GM12865 (cell line): ENCODE data around the gene IL25.

Experiments
- DNase-seq: peaks from one replicate; pipeline ENCODE4 v3.0.0; 2010; ENCODE audit warnings: low read depth
- H3K4me3 ChIP-seq: 2 replicates; pipeline ENCODE4 v1.5.1; 2011; ENCODE audit warnings: mild to moderate bottlenecking, low read depth, low read length, control low read depth
- TF ChIP-seq, protein P1 (sequence below): IDR thresholded peaks from 2 replicates; pipeline ENCODE4 v1.5.1; 2011; ENCODE audit warnings: low read length, control low read depth, low read depth, inconsistent platforms; ENCODE audit not compliant: insufficient read depth; ENCODE audit errors: missing control alignments

The IL25 gene

DNA sequence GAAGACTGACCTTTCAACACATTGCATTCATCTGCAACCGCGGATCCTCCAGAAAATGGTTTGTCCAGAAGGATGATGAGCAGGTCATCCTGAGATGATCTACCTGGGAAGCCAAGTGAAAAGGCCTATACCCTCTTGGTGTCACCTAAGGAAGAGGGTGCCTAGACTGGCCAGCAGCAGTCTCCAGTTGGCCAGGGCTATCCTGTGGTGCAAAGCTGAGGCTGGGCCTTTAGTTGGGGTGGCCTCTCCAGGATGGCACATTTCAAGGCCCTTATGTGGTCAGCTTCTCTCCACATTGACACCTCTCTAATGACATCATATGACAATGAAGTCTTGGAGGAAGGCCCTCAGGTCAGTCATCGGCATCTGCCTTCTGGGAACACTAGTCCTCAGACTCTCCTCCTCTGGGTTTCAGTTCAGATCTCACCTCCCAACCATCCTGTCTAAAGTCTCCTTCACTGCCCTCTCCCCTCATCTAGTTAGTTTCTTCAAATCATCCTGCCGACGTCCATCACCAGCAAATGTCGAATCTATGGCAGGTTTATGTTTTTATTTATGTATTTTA, 16.7 kb upstream of the IL25 start:
- DNase-seq, result no peak
- no peak overlapping the region for H3K4me3 ChIP-seq

DNA sequence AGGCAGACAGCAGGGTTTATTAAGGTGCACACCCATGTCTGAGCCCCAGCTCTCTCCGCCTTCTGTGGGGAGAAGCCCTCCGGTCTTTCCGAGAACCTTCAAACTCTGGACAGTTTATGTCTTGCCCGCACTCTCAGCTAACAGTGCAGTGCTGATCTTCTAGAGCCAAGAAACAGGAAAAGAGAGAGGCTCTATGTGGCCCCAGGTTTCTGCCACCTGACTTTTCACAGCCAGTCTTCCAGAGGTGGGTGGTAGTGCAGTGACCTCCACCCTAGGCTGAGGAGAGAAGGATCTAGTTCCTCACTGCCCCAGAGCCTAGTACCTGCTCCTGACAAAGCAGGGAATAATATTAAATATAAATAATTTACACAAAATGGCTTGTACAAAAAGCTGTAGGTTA, 15.9 kb upstream of the IL25 start:
- no peak overlapping the region for H3K4me3 ChIP-seq
- TF ChIP-seq, protein P1, sequence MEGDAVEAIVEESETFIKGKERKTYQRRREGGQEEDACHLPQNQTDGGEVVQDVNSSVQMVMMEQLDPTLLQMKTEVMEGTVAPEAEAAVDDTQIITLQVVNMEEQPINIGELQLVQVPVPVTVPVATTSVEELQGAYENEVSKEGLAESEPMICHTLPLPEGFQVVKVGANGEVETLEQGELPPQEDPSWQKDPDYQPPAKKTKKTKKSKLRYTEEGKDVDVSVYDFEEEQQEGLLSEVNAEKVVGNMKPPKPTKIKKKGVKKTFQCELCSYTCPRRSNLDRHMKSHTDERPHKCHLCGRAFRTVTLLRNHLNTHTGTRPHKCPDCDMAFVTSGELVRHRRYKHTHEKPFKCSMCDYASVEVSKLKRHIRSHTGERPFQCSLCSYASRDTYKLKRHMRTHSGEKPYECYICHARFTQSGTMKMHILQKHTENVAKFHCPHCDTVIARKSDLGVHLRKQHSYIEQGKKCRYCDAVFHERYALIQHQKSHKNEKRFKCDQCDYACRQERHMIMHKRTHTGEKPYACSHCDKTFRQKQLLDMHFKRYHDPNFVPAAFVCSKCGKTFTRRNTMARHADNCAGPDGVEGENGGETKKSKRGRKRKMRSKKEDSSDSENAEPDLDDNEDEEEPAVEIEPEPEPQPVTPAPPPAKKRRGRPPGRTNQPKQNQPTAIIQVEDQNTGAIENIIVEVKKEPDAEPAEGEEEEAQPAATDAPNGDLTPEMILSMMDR, result no peak
- no peak for DNase-seq

More for the DNA sequence above, 16.7 kb upstream of the IL25 start:
- TF ChIP-seq, protein P1, result no peak

DNA sequence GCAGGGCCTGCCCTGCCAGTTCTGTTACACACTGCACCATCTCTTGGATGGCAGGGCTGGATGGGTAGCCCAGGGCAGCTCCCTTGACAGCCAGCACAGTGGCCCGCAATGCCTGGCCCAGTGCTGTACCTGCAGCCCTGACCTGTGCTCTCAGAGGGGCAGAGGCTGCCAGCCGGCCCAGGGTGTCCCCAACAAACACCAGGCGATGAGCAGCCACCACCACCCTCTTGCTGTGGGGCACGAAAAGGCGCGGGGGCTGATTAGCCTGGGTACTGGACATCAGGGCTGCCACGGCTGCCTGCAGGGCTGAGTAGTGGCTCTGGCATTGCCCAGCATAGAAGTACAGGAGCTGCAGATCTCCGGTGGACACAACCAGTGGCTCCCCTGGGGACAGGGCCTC, 15.3 kb upstream of the IL25 start:
- no peak overlapping the region for H3K4me3 ChIP-seq
- DNase-seq, result no peak
- TF ChIP-seq, protein P1, result no peak

DNA sequence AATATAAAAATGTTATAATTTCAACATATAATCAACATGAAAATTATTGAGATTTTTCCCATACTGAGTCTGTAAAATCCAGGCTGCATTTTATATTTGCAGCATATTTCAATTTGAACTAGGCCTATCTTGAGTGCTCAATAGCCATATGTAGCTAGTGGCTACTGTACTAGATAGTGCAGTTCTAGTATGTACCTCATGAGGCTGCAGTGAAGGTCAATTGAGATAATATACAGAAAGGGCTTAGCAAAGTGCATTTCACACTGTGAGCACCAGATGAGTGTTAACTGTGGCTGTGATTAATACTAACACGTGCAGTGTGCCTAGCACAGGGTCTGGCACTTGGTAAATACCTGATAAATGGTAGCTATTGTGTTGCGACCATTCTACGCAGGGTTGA, 14.6 kb upstream of the IL25 start:
- no peak for DNase-seq
- H3K4me3 ChIP-seq, result no peak overlapping the region
- TF ChIP-seq, protein P1, result no peak

DNA sequence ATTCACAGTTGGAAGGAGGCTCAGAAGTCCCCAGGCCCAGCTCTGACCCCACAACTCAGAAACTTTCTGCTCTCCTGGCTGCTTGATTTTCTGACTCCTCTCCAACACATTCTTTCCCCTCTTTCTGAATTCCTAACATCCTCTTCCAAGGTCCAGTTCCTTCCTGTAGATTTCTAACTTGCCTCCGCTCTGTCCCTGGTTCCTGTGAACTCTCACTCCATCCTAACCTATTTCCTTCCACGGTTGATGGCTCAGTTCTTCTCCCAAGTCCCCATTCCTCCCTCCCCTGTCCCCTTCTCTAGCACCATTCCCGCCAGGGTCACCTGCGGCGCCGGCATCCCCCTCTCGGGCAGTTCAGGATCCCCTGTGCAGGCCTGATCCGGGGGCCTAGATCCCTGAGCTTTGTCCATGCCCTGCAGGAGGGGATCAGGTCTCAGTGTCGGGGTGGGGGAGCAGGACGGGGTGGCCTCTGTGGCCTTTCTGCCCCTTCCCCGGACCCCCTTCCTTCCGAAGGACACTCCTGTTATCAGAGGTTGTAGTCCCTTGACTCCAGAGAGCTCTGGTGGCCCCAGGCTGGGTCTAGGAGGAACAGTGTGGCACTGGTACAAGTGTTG, 13.9 kb upstream of the IL25 start:
- no peak overlapping the region for H3K4me3 ChIP-seq
- no peak for DNase-seq
- TF ChIP-seq, protein P1, result no peak

DNA sequence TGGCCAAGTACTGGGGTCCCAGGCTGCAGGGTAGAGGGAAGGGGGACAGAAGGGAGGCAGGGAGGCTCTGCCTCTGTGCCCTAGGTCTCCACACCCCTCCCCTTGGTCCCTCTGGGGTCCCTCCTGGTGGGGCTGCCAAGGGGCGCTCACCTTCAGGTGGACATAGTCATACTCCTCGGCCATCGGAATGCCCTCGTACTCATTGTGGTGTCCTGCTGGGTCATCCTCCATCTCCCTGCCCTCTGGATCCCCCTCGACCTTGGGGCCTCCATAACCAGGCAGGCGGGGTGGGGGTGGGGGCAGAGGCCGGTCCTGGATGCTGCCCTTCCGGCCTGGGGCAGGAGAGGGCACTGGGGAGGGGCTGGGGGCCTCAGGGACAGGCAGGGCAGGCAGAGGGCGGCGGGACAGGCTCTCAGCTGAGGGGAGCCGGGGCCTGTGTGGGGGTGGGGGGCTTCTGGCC, 13.4 kb upstream of the IL25 start:
- no peak overlapping the region for H3K4me3 ChIP-seq
- TF ChIP-seq, protein P1, result no peak
- no peak for DNase-seq
